ENCODE results near the gene AHRR. TPM values are rescaled to one million over a fixed set of nuclear protein-coding genes. Genes with fewer than 3 reads are reported as not detected.

AHRR gene
- total and polyA plus RNA-seq, 2 experiments from 2014 or later: 1.8 to 2.4 TPM

DNA sequence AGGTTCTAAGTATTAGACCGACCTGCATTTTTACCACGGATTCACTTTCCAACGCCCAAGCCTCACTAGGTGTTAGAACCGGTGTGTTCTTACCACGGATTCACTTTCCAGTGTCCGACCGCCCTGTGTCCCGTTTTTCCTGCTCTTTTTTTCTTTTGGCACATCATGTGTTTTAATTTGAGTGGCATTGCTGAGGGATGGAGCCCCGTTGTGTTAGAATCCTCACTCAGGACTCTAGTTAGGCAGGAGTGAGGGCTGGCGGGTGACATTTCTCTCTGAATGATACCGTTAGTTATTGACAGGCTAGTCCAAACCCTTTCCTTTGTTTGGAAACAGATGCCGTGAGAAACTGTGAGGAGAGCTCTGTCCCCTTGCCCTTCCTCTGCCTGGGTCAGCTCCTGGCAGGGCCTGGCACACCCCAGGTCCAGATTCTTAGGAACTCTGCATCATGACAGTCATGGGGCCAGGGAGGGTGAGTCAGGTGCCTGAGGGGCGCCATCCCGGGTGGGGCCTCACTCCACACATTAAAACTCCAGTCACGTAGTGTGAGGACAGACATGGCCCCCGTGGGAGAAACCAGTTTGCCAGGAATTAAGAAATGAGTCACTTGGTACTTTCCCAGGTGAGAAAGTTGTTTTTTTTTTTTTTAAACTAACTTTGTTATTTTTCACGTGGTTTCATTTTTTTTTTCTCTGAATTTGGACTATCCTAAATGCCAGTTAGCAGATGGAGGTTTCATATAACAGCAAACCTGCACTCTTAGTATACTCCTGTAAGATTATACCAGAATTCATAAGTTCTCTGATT lies 137.2 kb downstream of the AHRR start:
- H3K79me2 ChIP-seq: peaks cover 26% of the 10 kb centered on the region
- 82% methylated on average over 17 of the region's 17 CpGs for WGBS (ENCODE audit: low lambda C conversion rate, missing lambda C conversion rate)

DNA sequence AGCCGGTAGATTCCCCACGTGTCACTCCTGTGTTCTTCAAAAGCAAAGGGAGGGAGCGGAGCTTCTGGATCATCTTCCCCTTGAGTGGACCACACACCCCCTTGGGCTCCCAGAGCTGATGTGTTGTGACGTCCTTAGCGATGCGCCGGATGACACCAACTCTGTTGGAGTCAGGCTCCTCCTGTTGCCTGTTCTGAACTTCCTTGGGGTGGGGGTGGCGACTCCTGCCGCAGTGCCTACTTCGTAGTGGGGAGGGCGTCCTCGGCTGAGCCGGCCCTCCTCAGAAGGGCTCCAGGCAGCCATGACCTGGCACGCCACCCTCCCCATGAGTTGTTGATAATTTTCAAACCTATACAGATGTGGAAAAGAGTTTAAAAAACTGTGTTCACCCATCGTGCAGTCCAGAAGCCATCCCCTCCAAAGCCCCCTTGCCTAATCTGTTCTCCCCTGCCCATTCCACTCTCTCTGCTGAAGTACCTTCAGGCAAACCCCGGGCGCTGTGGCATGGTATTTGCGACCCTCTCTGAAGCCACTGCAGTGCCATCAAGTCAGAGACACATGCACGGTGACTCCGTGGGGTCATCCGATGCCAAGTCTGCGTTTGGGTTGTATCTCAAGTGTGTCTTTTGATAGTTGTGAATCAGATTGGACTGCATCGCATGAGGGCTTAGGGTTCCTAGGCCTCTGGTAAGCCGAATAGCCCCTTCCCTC lies 138.2 kb downstream of the AHRR start:
- Histone ChIP-seq H3K4me3 (no peak overlapping the region), H3K36me3 (replicated peaks; ENCODE audit: insufficient read depth, low read depth) (peaks cover 4% of the 10 kb centered on the region), H3K4me1 (ENCODE audit: insufficient read depth) (no peaks in the 10 kb centered on the region), H3K9me3 (ENCODE audit: low read depth) (no peaks in the 10 kb centered on the region), H3K4me2 (no peak overlapping the region), H3K9me2 (replicated peaks; ENCODE audit: insufficient read depth) (no peaks in the 10 kb centered on the region), H4K20me1 (ENCODE audit: insufficient read depth, poor library complexity, severe bottlenecking) (peaks cover 3% of the 10 kb centered on the region), H3K27me3 (no peaks in the 10 kb centered on the region), H3K79me2 (peaks cover 17% of the 10 kb centered on the region), H3K27ac (peak overlapping the region; percentile 78), H2AFZ (no peak overlapping the region)
- TF ChIP-seq EZH2 (IDR thresholded peaks at IDR 0.05; ENCODE audit: borderline replicate concordance): no peak
- no peak for DNase-seq (ENCODE audit: low spot score)
- WGBS (ENCODE audit: low lambda C conversion rate, missing lambda C conversion rate): 96% methylated on average over 23 of the region's 24 CpGs

More for the DNA sequence above, 137.2 kb downstream of the AHRR start:
- no peaks in the 10 kb centered on the region for H3K27me3 ChIP-seq
- no peaks in the 10 kb centered on the region for H3K9me2 ChIP-seq (replicated peaks; ENCODE audit: insufficient read depth)
- H3K36me3 ChIP-seq (replicated peaks; ENCODE audit: insufficient read depth, low read depth): peaks cover 4% of the 10 kb centered on the region
- H4K20me1 ChIP-seq (ENCODE audit: insufficient read depth, poor library complexity, severe bottlenecking): peaks cover 3% of the 10 kb centered on the region
- TF ChIP-seq EZH2 (IDR thresholded peaks at IDR 0.05; ENCODE audit: borderline replicate concordance): no peak
- no peak for TF ChIP-seq EZH2phosphoT487 (IDR thresholded peaks at IDR 0.05; ENCODE audit: low read depth, severe bottlenecking, unreplicated experiment)
- TF ChIP-seq, protein P1, sequence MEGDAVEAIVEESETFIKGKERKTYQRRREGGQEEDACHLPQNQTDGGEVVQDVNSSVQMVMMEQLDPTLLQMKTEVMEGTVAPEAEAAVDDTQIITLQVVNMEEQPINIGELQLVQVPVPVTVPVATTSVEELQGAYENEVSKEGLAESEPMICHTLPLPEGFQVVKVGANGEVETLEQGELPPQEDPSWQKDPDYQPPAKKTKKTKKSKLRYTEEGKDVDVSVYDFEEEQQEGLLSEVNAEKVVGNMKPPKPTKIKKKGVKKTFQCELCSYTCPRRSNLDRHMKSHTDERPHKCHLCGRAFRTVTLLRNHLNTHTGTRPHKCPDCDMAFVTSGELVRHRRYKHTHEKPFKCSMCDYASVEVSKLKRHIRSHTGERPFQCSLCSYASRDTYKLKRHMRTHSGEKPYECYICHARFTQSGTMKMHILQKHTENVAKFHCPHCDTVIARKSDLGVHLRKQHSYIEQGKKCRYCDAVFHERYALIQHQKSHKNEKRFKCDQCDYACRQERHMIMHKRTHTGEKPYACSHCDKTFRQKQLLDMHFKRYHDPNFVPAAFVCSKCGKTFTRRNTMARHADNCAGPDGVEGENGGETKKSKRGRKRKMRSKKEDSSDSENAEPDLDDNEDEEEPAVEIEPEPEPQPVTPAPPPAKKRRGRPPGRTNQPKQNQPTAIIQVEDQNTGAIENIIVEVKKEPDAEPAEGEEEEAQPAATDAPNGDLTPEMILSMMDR (IDR thresholded peaks at IDR 0.05; ENCODE audit: poor library complexity): no peak
- peak; percentile 51 for DNase-seq (ENCODE audit: low spot score)
- peak overlapping the region; percentile 78 for H3K27ac ChIP-seq
- H3K4me3 ChIP-seq: no peak overlapping the region
- no peak overlapping the region for H3K4me2 ChIP-seq
- H2AFZ ChIP-seq: no peak overlapping the region
- no peaks in the 10 kb centered on the region for H3K9me3 ChIP-seq (ENCODE audit: low read depth)
- no peaks in the 10 kb centered on the region for H3K4me1 ChIP-seq (ENCODE audit: insufficient read depth)

DNA sequence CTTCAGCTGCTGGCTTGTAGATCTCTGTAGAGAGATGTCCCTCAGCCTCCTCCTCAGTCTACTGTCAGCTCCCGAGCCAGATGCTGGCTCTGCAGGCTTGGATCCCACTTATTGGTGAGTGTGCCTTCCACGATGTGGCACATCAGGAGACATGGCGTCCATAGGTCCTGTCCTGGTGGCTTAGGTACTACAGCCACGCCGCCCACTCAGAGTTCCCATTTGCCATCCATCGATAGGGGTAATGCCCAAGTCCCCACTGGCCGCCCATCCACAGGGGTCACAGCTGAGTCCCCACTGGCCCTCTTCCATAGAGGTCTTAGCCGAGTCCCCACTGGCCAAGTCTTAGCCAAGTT lies 138.7 kb downstream of the AHRR start:
- Histone ChIP-seq H3K27me3 (no peaks in the 10 kb centered on the region), H3K36me3 (replicated peaks; ENCODE audit: insufficient read depth, low read depth) (peaks cover 4% of the 10 kb centered on the region)

More for the DNA sequence above, 138.7 kb downstream of the AHRR start:
- no peak for TF ChIP-seq EZH2phosphoT487 (IDR thresholded peaks at IDR 0.05; ENCODE audit: low read depth, severe bottlenecking, unreplicated experiment)
- TF ChIP-seq, protein P1 (IDR thresholded peaks at IDR 0.05; ENCODE audit: poor library complexity): no peak
- no peak for TF ChIP-seq EZH2 (IDR thresholded peaks at IDR 0.05; ENCODE audit: borderline replicate concordance)
- no peak overlapping the region for H3K4me2 ChIP-seq
- no peaks in the 10 kb centered on the region for H3K4me1 ChIP-seq (ENCODE audit: insufficient read depth)
- no peak for DNase-seq (ENCODE audit: low spot score)
- H3K27ac ChIP-seq: no peak overlapping the region
- peaks cover 3% of the 10 kb centered on the region for H4K20me1 ChIP-seq (ENCODE audit: insufficient read depth, poor library complexity, severe bottlenecking)
- no peaks in the 10 kb centered on the region for H3K9me2 ChIP-seq (replicated peaks; ENCODE audit: insufficient read depth)
- 98% methylated on average over 8 of the region's 8 CpGs for WGBS (ENCODE audit: low lambda C conversion rate, missing lambda C conversion rate)
- no peaks in the 10 kb centered on the region for H3K9me3 ChIP-seq (ENCODE audit: low read depth)
- H2AFZ ChIP-seq: no peak overlapping the region
- H3K79me2 ChIP-seq: peaks cover 13% of the 10 kb centered on the region
- no peak overlapping the region for H3K4me3 ChIP-seq
